Adrenal gland (tissue), 12 donors: Measurements from ENCODE around the gene CDX4. TPM values are rescaled to one million over a fixed set of nuclear protein-coding genes. Genes with fewer than 3 reads are reported as not detected.
A peak's percentile ranks its signal among the peaks of the same experiment; 100 is the strongest.

ENCODE experiments used
- DNase-seq, 7 donors: peaks; one replicate each; pipeline ENCODE4 v3.0.0-alpha.2; 2019 to 2020
- H3K27ac ChIP-seq, 5 donors: fragments of 200-600 bp; sonication (generic) in 4 of 5; 1 replicate in 3 of 5; 2 replicates in 2 of 5; pipeline versions ENCODE4 v1.5.1 to v1.8.0; 2016 to 2020; ENCODE audit warnings: mild to moderate bottlenecking in 1 of 5
- H3K27me3 ChIP-seq: fragments of 200-600 bp; 2 replicates; pipeline ENCODE4 v1.8.0; 2021
- H3K36me3 ChIP-seq, 2 donors: fragments of 200-600 bp; replicated peaks in 1 of 2; 1 replicate in 1 of 2; 2 replicates in 1 of 2; pipeline versions ENCODE4 v1.5.1 to v1.8.0; 2018 to 2022
- H3K4me1 ChIP-seq, 2 donors: fragments of 200-600 bp; replicated peaks in 1 of 2; 1 replicate in 1 of 2; 2 replicates in 1 of 2; pipeline versions ENCODE4 v1.5.1 to v1.8.0; 2018 to 2021
- H3K4me3 ChIP-seq, 4 donors: fragments of 200-600 bp; sonication (generic) in 3 of 4; one replicate each; pipeline ENCODE4 v1.5.1; 2016 to 2018
- H3K9me3 ChIP-seq, 3 donors: fragments of 200-600 bp; sonication (generic) in 1 of 3; replicated peaks in 1 of 3; 1 replicate in 2 of 3; 2 replicates in 1 of 3; pipeline versions ENCODE4 v1.5.1 to v1.8.0; 2016 to 2021
- CTCF ChIP-seq, 6 experiments: fragments of 450-650 bp in 4 of 6; fragments of 200-600 bp in 2 of 6; sonication (generic) in 1 of 6; IDR thresholded peaks; 1 replicate in 5 of 6; 2 replicates in 1 of 6; pipeline versions ENCODE4 v1.5.1 to v1.8.0; 2016 to 2021; ENCODE audit warnings: antibody characterized with exemption in 6 of 6, mild to moderate bottlenecking in 2 of 6, moderate library complexity in 1 of 6
- POLR2A ChIP-seq, 2 donors: fragments of 450-650 bp; IDR thresholded peaks; one replicate each; pipeline ENCODE4 v1.6.1; 2017; ENCODE audit warnings: antibody characterized with exemption in 2 of 2, mild to moderate bottlenecking in 2 of 2, moderate library complexity in 1 of 2
- WGBS, 4 donors: extraction: QIAGEN DNeasy Blood & Tissue Kit in 2 of 4; methylation state at CpG; one replicate each; pipeline versions ENCODE4 v1.1.5 to v1.1.7; 2013 to 2017; 5-methylcytosine and 5-hydroxymethylcytosine counted together
- intact Hi-C, 2 donors: fragments of 100-400 bp; cut with DNase I; formaldehyde crosslinking; loops; one replicate each; pipeline versions ENCODE4 v1.14.1 to v1.15.0; 2022 to 2023
- polyA plus RNA-seq, 3 donors: library from polyadenylated mRNA; stranded (reverse); fragments of 200-250 nt in 2 of 3; fragments of 350-450 nt in 1 of 3; fragmentation: Illumina TruSeq in 1 of 3; extraction: RNeasy Lipid Tissue Mini Kit (QIAGEN cat#74804) in 1 of 3; gene quantifications; one replicate each; pipeline ENCODE4 v1.2.3, GENCODE V29; 2013 to 2014
- total RNA-seq, 9 donors: library from RNA; depleted of rRNA in 4 of 9; stranded (reverse); fragments of >200 nt in 4 of 9; fragments of 120-200 nt in 1 of 9; fragmentation: NEBNext Ultra II Directional in 1 of 9; extraction: Animal tissue kit (Norgen Biotek cat#: 25700) in 1 of 9; gene quantifications; one replicate each; pipeline versions ENCODE4 v1.1.0 to v1.2.4, GENCODE V29; 2013 to 2023
- donor health status: healthy with polysubstance abuse.
- donor health status: Bipolar disorder and iron deficiency.
- donor health status: DM: yes; HTN: yes; CAD: no.
- donor health status: DM: no; HTN: no; CAD: no.
- donor health status: DM: no; HTN: no; CAD: no.
- donor health status: DM: yes; HTN: yes; CAD: no.

CDX4 gene
- total and polyA plus RNA-seq, 12 donors, result not detected

- TF ChIP-seq CTCF (IDR thresholded peaks at IDR 0.05), result no peak
- TF ChIP-seq POLR2A (IDR thresholded peaks at IDR 0.05), result no peak
- Histone ChIP-seq H3K4me1 (no peaks in the 10 kb centered on the region), H3K36me3 (no peaks in the 10 kb centered on the region), H3K9me3 (no peaks in the 10 kb centered on the region), H3K4me3 (no peak overlapping the region), H3K27me3 (peaks cover 24% of the 10 kb centered on the region), H3K27ac (no peak overlapping the region)
- DNase-seq, result no peak
- WGBS, 4 donors, result 19 to 31% (median 31%) methylated on average over 4 to 9 of the region's 9 CpGs; no CpG with 5 or more reads in 1 of the 4 donors
- intact Hi-C loops, result no loop called here
Observed at GRCh38 chrX:73401591-73402266, 45.1 kb upstream of the CDX4 start.

DNA sequence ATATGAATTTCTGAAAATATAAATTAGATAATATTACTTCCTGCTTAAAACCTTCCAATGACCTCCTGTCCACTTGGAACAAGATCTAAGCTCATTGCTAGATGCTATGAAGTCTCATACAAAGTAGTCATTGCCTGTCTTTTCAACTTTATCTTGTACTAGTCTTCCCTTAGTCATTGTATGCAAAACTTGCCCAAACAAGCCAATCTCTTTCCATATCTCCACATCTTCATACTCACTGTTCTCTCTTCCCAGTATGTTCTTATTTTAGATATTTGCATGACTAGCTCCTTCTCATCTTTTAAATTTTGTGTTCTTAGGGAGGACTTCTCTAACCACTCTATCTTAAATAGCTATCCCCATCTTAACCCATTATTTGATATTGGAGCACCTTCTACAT, 33.9 kb upstream of the CDX4 start:
- peaks cover 0 to 6% (median 0%) of the 10 kb centered on the region in 3 donors for H3K9me3 ChIP-seq
- no peak for DNase-seq
- no peak overlapping the region for H3K4me3 ChIP-seq
- H3K27me3 ChIP-seq, result no peaks in the 10 kb centered on the region
- intact Hi-C loops, result no loop called here
- no peaks in the 10 kb centered on the region for H3K4me1 ChIP-seq
- no peak overlapping the region for H3K27ac ChIP-seq
- no peaks in the 10 kb centered on the region for H3K36me3 ChIP-seq
- no peak for TF ChIP-seq POLR2A (IDR thresholded peaks at IDR 0.05)
- TF ChIP-seq CTCF (IDR thresholded peaks at IDR 0.05), result no peak

DNA sequence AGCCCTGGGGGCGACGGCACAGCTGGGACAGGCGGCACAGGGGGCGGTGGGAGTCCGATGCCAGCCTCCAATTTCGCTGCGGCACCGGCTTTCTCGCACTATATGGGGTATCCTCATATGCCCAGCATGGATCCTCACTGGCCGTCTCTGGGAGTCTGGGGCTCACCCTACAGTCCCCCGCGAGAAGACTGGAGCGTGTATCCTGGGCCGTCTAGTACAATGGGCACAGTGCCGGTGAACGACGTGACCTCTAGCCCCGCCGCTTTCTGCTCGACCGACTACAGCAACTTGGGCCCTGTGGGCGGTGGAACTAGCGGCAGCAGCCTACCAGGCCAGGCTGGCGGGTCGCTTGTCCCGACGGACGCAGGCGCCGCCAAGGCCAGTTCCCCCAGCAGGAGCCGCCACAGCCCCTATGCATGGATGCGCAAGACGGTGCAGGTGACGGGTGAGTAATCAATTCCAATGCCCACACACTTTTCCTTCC, 500 bp downstream of the CDX4 start:
- no peaks in the 10 kb centered on the region for H3K36me3 ChIP-seq
- no peaks in the 10 kb centered on the region for H3K9me3 ChIP-seq
- TF ChIP-seq POLR2A (IDR thresholded peaks at IDR 0.05) (no peak), CTCF (IDR thresholded peaks at IDR 0.05) (no peak)
- H3K4me1 ChIP-seq, result no peaks in the 10 kb centered on the region
- peaks cover 67% of the 10 kb centered on the region for H3K27me3 ChIP-seq
- WGBS, 4 donors, result 15 to 44% (median 30%) methylated on average over 3 to 34 of the region's 34 CpGs
- no peak overlapping the region for H3K4me3 ChIP-seq
- intact Hi-C loops, result no loop called here
- DNase-seq, result peak in 1 of 7 donors; percentile 3
- H3K27ac ChIP-seq, result no peak overlapping the region

DNA sequence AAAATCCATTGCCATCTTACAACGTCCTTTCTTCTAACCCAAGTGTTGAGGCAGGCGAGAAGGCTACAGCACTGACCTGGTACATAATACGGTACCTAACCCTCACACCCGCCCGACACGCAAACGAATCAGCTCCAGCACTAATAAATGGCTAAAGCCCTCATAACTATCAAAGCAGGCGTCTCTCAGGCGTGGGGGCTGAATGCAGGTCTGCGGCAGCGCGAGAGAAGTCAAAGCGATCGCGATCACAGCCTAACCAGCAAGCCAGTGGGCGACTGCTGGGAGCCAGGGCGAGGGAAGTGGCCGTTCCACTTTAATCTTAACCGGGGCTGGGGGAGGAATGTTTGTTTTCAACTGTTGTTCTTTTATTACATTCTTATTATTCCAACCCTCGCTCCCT, 1.5 kb downstream of the CDX4 start:
- Histone ChIP-seq H3K4me3 (peak overlapping the region in 1 of 4 donors; percentile 36), H3K4me1 (no peaks in the 10 kb centered on the region), H3K9me3 (no peaks in the 10 kb centered on the region), H3K27ac (no peak overlapping the region), H3K27me3 (peaks cover 65% of the 10 kb centered on the region), H3K36me3 (no peaks in the 10 kb centered on the region)
- intact Hi-C loops, result no loop called here
- DNase-seq, result peak in 1 of 7 donors; percentile 5
- TF ChIP-seq CTCF (IDR thresholded peaks at IDR 0.05) (no peak), POLR2A (IDR thresholded peaks at IDR 0.05) (no peak)
- WGBS, 4 donors, result 8 to 38% (median 33%) methylated on average over 2 to 20 of the region's 20 CpGs
